Loucy (cell line): ENCODE data around the gene ZNF474.

Experiments
- H2AFZ ChIP-seq: fragments of 200-600 bp; sonication (generic); 2 replicates; pipeline ENCODE4 v1.6.0; 2016; ENCODE audit warnings: antibody characterized with exemption, mild to moderate bottlenecking, low read length, moderate library complexity
- H3F3A ChIP-seq: fragments of 200-600 bp; 2 replicates; pipeline ENCODE4 v1.6.0; 2016; ENCODE audit warnings: antibody characterized with exemption, low read depth, mild to moderate bottlenecking
- H3K27me3 ChIP-seq: fragments of 200-600 bp; sonication (generic); 2 replicates; pipeline ENCODE4 v1.6.1; 2014; ENCODE audit warnings: low read length, mild to moderate bottlenecking; ENCODE audit not compliant: insufficient read depth, poor library complexity, severe bottlenecking
- H3K36me3 ChIP-seq: fragments of 200-600 bp; sonication (generic); 2 replicates; pipeline ENCODE4 v1.6.1; 2016; ENCODE audit warnings: low read length; ENCODE audit not compliant: insufficient read depth
- H3K4me1 ChIP-seq: fragments of 200-600 bp; sonication (generic); 2 replicates; pipeline ENCODE4 v1.5.1; 2014; ENCODE audit warnings: low read length, mild to moderate bottlenecking; ENCODE audit not compliant: insufficient read depth, poor library complexity, severe bottlenecking
- H3K4me2 ChIP-seq: fragments of 200-600 bp; sonication (generic); 2 replicates; pipeline ENCODE4 v1.6.0; 2014; ENCODE audit warnings: antibody characterized with exemption, low read length, low read depth, mild to moderate bottlenecking; ENCODE audit not compliant: poor library complexity, severe bottlenecking
- H3K4me3 ChIP-seq: fragments of 200-600 bp; sonication (generic); 2 replicates; pipeline ENCODE4 v1.5.1; 2014; ENCODE audit warnings: low read length, mild to moderate bottlenecking, mixed read lengths; ENCODE audit not compliant: poor library complexity, severe bottlenecking
- H3K79me2 ChIP-seq: fragments of 200-600 bp; sonication (generic); 2 replicates; pipeline ENCODE4 v1.6.1; 2014; ENCODE audit warnings: low read length; ENCODE audit not compliant: insufficient read depth
- H3K9ac ChIP-seq: fragments of 200-600 bp; sonication (generic); 2 replicates; pipeline ENCODE4 v1.6.0; 2014; ENCODE audit warnings: mild to moderate bottlenecking, low read depth, low read length, moderate library complexity; ENCODE audit not compliant: poor library complexity, severe bottlenecking
- H3K9me2 ChIP-seq: fragments of 200-600 bp; sonication (generic); replicated peaks from 2 replicates; pipeline ENCODE4 v1.6.1; 2016; ENCODE audit warnings: low read depth, low read length, mixed read lengths
- H3K9me3 ChIP-seq: fragments of 200-600 bp; sonication (generic); 2 replicates; pipeline ENCODE4 v1.6.1; 2014; ENCODE audit warnings: mild to moderate bottlenecking, antibody characterized with exemption, low read length, low read depth; ENCODE audit not compliant: insufficient read depth
- H4K20me1 ChIP-seq: fragments of 200-600 bp; sonication (generic); 2 replicates; pipeline ENCODE4 v1.6.0; 2014; ENCODE audit warnings: antibody characterized with exemption, low read length, mild to moderate bottlenecking; ENCODE audit not compliant: insufficient read depth, poor library complexity, severe bottlenecking
- CTCF ChIP-seq: fragments of 200-600 bp; sonication (generic); conservative IDR thresholded peaks from 2 replicates; pipeline ENCODE4 v1.5.1; 2014; ENCODE audit warnings: mild to moderate bottlenecking, antibody characterized with exemption, low read length
- EZH2phosphoT487 ChIP-seq: fragments of 200-600 bp; IDR thresholded peaks from 2 replicates; pipeline ENCODE4 v1.6.1; 2018; ENCODE audit warnings: antibody characterized with exemption, mild to moderate bottlenecking, moderate library complexity, borderline replicate concordance

ZNF474 gene

GRCh38 chr5:122129306-122129705 is at the start of gene ZNF474:
ZNF474 (plus strand) TSS chr5:122129546; CDS start chr5:122151991, 22,445 bp downstream.
- Histone ChIP-seq H3K79me2 (no peaks in the 10 kb centered on the region), H3K4me2 (no peak within 1 kb of the TSS), H4K20me1 (no peaks in the 10 kb centered on the region), H3K9ac (no peak within 1 kb of the TSS), H3K4me1 (no peaks in the 10 kb centered on the region), H3K9me3 (no peaks in the 10 kb centered on the region), H3K4me3 (no peak within 1 kb of the TSS), H3K27me3 (no peaks in the 10 kb centered on the region), H3K9me2 (no peaks in the 10 kb centered on the region), H3K36me3 (no peaks in the 10 kb centered on the region), H2AFZ (no peak within 1 kb of the TSS), H3F3A (no peaks in the 10 kb centered on the region)
- no peak for TF ChIP-seq EZH2phosphoT487
- no peak for TF ChIP-seq CTCF

GRCh38 chr5:122081541-122081940 is 47.8 kb upstream of the ZNF474 start:
- H3K27me3 ChIP-seq, result no peaks in the 10 kb centered on the region
- no peaks in the 10 kb centered on the region for H3K79me2 ChIP-seq
- no peaks in the 10 kb centered on the region for H3K9me3 ChIP-seq
- no peak overlapping the region for H2AFZ ChIP-seq
- H3K9ac ChIP-seq, result no peak overlapping the region
- H3K4me2 ChIP-seq, result no peak overlapping the region
- TF ChIP-seq EZH2phosphoT487 (no peak), CTCF (no peak)
- H4K20me1 ChIP-seq, result no peaks in the 10 kb centered on the region
- no peaks in the 10 kb centered on the region for H3F3A ChIP-seq
- no peaks in the 10 kb centered on the region for H3K36me3 ChIP-seq
- H3K9me2 ChIP-seq, result no peaks in the 10 kb centered on the region
- no peaks in the 10 kb centered on the region for H3K4me1 ChIP-seq
- no peak overlapping the region for H3K4me3 ChIP-seq

GRCh38 chr5:122083535-122083934 is 45.8 kb upstream of the ZNF474 start:
- Histone ChIP-seq H3K79me2 (no peaks in the 10 kb centered on the region), H3K9ac (no peak overlapping the region), H2AFZ (no peak overlapping the region), H4K20me1 (no peaks in the 10 kb centered on the region), H3K36me3 (no peaks in the 10 kb centered on the region), H3K27me3 (no peaks in the 10 kb centered on the region), H3K9me2 (no peaks in the 10 kb centered on the region), H3K9me3 (no peaks in the 10 kb centered on the region), H3K4me3 (no peak overlapping the region), H3K4me2 (no peak overlapping the region), H3K4me1 (no peaks in the 10 kb centered on the region), H3F3A (no peaks in the 10 kb centered on the region)
- TF ChIP-seq CTCF, result no peak
- TF ChIP-seq EZH2phosphoT487, result no peak
